ENCODE measurements around the gene NXN. TPM values are rescaled to one million over a fixed set of nuclear protein-coding genes. Genes with fewer than 3 reads are reported as not detected.

Gene NXN
- total RNA-seq, 2 donors from 2014 or later: 2.6 to 16.3 TPM

DNA sequence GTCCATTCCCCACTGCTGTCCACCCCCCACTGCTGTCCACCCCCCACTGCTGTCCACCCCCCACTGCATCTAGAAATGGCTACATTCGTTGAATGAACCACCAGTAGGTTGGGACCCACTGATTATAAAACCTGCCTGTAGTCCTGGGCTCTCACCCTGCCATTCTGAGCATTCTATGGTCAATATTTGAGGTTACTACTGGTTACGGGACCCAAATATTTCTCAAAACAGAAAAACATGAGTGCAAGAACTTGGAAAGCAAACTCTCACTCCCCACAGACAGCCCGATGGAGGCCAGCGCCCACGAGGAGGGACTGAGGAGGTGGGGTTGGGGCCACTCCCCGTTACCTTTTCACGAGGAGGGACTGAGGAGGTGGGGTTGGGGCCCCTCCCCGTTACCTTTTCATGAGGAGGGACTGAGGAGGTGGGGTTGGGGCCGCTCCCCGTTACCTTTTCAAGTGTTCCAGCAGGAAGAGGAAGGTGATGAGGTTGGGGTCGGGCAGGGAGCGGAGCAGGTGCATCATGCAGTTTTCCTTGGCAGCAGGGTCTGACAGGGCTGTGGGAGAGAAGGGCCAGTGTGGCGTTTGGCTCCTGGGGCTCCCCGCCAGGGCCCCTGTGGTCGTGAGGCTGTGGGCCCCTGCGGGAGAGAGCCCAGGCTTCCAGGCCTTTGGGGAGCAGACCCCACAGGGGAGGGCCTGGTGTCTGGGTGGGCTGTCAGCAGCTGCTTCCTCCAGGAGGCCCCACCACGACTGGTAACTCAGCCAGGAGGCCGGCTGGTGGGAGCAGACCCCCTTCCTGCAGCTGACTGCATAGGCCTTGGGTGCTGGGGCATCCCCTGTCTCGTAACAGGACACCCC is 29.9 kb upstream of the NXN start:
- Histone ChIP-seq H3K9me3 (no peaks in the 10 kb centered on the region), H3K4me3 (no peak overlapping the region), H3K9ac (ENCODE audit: low read depth in 2 of 2, low read length in 2 of 2) (no peak overlapping the region), H3K36me3 (peaks cover 22% of the 10 kb centered on the region), H3K27me3 (no peaks in the 10 kb centered on the region), H3K27ac (no peak overlapping the region), H3K4me1 (no peaks in the 10 kb centered on the region)
- TF ChIP-seq, protein P1, sequence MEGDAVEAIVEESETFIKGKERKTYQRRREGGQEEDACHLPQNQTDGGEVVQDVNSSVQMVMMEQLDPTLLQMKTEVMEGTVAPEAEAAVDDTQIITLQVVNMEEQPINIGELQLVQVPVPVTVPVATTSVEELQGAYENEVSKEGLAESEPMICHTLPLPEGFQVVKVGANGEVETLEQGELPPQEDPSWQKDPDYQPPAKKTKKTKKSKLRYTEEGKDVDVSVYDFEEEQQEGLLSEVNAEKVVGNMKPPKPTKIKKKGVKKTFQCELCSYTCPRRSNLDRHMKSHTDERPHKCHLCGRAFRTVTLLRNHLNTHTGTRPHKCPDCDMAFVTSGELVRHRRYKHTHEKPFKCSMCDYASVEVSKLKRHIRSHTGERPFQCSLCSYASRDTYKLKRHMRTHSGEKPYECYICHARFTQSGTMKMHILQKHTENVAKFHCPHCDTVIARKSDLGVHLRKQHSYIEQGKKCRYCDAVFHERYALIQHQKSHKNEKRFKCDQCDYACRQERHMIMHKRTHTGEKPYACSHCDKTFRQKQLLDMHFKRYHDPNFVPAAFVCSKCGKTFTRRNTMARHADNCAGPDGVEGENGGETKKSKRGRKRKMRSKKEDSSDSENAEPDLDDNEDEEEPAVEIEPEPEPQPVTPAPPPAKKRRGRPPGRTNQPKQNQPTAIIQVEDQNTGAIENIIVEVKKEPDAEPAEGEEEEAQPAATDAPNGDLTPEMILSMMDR (IDR thresholded peaks at IDR 0.05): no peak
- intact Hi-C loops (cut with DNase I): loop anchor here (5.0 kb wide), 1 partner anchor 48 kb away; no protein-coding TSS in a partner anchor
- DNase-seq: no peak

DNA sequence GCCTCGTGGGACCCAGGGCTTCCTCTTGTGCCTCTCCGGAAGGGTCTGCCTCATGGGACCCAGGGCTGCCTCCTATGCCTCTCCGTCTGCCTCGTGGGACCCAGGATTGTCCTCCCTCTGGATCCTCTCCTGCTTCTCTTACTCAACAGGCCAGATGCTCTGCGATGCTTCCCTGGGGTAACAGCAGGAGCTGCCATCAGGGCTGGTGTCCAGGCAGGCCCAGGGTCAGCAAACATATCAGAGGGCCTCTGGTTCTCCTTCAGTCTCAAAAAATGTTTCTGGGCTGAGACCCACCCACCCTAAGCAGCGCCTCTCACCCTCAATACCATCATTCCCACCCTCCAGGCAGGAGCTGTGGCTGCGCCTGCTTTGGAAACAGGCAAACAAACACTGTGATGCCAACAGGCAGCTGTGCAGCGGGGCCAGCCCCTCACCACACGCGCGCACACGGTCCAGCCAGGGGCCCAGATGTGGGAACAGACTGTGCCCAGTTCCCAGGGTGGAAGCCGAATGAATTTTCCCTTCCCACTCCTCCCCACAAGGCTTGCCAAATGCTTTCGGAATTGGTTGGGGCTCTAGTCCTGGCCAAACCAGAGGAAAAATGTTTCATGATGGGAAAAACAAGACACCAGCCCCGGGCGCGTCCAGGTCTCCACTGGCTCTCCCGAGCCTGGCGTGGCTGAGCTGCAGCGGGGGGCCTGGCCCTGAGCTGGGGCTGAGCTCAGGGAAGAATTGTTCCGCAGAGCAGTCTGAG is 28.6 kb upstream of the NXN start:
- no peak overlapping the region for H3K9ac ChIP-seq (ENCODE audit: low read depth in 2 of 2, low read length in 2 of 2)
- no peak overlapping the region for H3K4me3 ChIP-seq
- peaks cover 24% of the 10 kb centered on the region for H3K36me3 ChIP-seq
- DNase-seq: peak; percentile 19
- intact Hi-C loops (cut with DNase I): loop anchor here (5.0 kb wide), 1 partner anchor 49 kb away; no protein-coding TSS in a partner anchor
- H3K27ac ChIP-seq: no peak overlapping the region
- TF ChIP-seq, protein P1 (IDR thresholded peaks at IDR 0.05): no peak
- no peaks in the 10 kb centered on the region for H3K9me3 ChIP-seq
- no peaks in the 10 kb centered on the region for H3K27me3 ChIP-seq
- no peaks in the 10 kb centered on the region for H3K4me1 ChIP-seq

- intact Hi-C loops (cut with DNase I): loop anchor here (5.0 kb wide), 1 partner anchor 50 kb away; no protein-coding TSS in a partner anchor
Observed at GRCh38 chr17:1007310-1008007, 27.9 kb upstream of the NXN start.

GRCh38 chr17:1006054-1006453 is 26.5 kb upstream of the NXN start:
- Histone ChIP-seq H3K9ac (ENCODE audit: low read depth in 2 of 2, low read length in 2 of 2) (peak overlapping the region in 1 of 2 donors; percentile 67), H3K4me1 (no peaks in the 10 kb centered on the region), H3K4me3 (no peak overlapping the region), H3K27ac (peak overlapping the region; percentile 30), H3K27me3 (no peaks in the 10 kb centered on the region), H3K36me3 (peaks cover 20% of the 10 kb centered on the region), H3K9me3 (no peaks in the 10 kb centered on the region)
- TF ChIP-seq, protein P1 (IDR thresholded peaks at IDR 0.05): no peak
- peak; percentile 71 for DNase-seq
- intact Hi-C loops (cut with DNase I): loop anchor here (5.0 kb wide), 1 partner anchor 51 kb away; no protein-coding TSS in a partner anchor

More at GRCh38 chr17:1007310-1008007, 27.9 kb upstream of the NXN start:
- H3K4me3 ChIP-seq: no peak overlapping the region
- H3K27me3 ChIP-seq: no peaks in the 10 kb centered on the region
- no peak overlapping the region for H3K27ac ChIP-seq
- peaks cover 24% of the 10 kb centered on the region for H3K36me3 ChIP-seq
- H3K9ac ChIP-seq (ENCODE audit: low read depth in 2 of 2, low read length in 2 of 2): no peak overlapping the region
- no peaks in the 10 kb centered on the region for H3K9me3 ChIP-seq
- H3K4me1 ChIP-seq: no peaks in the 10 kb centered on the region
- TF ChIP-seq, protein P1 (IDR thresholded peaks at IDR 0.05): no peak
- DNase-seq: no peak
